ENCODE results near the gene UACA.

DNA sequence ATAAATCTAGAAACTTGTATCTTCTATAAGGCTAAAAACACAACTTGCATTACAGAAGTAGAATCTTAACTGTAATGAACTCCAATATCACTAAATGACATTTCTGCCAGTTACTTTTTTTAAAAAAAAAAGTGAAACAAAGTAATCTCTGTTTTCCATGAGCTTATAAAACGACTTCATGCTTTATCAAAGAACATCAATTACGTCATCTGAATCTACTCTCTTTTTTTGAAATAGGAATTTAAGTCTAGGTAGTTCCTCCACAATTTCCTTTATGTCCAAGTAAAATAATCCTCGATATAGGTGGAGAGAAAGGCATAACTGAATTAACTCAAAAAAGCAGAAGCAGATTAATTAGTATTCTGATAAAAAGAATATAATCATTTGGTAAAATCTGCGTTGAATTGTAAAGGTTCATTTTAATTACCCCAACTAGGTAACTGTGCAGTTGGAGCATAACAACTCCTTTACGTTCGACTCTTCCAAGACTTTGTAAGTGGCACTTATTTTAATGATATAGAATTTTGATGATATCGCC, 1.4 kb downstream of the UACA start:
- TF ChIP-seq EP300 (IDR thresholded peaks at IDR 0.05) (no peak), POLR2A (IDR thresholded peaks at IDR 0.05) (no peak)
- TF ChIP-seq, protein P1, sequence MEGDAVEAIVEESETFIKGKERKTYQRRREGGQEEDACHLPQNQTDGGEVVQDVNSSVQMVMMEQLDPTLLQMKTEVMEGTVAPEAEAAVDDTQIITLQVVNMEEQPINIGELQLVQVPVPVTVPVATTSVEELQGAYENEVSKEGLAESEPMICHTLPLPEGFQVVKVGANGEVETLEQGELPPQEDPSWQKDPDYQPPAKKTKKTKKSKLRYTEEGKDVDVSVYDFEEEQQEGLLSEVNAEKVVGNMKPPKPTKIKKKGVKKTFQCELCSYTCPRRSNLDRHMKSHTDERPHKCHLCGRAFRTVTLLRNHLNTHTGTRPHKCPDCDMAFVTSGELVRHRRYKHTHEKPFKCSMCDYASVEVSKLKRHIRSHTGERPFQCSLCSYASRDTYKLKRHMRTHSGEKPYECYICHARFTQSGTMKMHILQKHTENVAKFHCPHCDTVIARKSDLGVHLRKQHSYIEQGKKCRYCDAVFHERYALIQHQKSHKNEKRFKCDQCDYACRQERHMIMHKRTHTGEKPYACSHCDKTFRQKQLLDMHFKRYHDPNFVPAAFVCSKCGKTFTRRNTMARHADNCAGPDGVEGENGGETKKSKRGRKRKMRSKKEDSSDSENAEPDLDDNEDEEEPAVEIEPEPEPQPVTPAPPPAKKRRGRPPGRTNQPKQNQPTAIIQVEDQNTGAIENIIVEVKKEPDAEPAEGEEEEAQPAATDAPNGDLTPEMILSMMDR (IDR thresholded peaks at IDR 0.05), result no peak
